GM19324 (cell line): Measurements from ENCODE around the gene TSPOAP1.

Experiments
- ATAC-seq: cut with Tn5 transposase; IDR thresholded peaks from one replicate; pipeline ENCODE4 v1.9.1; 2021; ENCODE audit warnings: mild to moderate bottlenecking, moderate library complexity; ENCODE audit not compliant: unreplicated experiment, low FRiP score

The TSPOAP1 gene

GRCh38 chr17:58280480-58281217 is 47.9 kb downstream of the TSPOAP1 start, which contains the start of gene MPO:
Gene MPO, minus strand, starts transcription at chr17:58280935. Its CDS starts 177 bp downstream, at chr17:58280758.
- ATAC-seq, result no peak

- ATAC-seq, result no peak
Measured at GRCh38 chr17:58279736-58280479, 48.7 kb downstream of the TSPOAP1 start.

DNA sequence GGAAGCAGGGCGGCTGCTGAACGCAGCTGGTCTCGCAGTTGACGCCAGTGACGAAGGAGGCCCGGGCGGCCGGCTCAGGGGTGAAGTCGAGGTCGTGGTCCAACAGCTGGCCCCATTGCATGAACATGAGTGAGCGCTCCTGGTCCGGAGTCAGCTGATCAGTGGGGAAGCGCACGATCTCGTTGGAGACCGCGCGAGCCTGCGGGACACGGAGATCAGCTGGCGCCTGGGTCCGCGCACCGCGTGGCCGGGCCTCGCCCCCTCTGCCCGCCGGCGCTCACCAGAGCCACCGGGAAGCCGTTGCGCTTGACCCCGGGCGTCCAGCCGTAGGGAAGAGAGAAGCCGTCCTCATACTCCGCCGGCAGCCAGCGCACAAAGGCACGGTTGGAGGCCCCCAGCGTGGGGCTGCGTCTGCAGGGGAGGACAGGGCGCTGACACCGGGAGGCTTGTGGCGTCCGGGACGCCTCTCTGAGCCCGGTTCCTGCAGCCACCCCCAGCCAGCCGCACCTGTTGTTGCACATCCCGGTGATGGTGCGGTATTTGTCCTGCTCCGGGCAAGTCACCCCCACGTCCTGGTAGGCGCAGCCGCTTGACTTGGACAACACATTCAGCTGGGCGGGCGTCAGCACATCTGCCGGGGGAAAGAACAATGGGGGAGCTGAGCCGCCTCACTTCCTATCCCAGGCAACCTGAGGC is 49.4 kb downstream of the TSPOAP1 start:
- ATAC-seq, result no peak

- no peak for ATAC-seq
Measured at GRCh38 chr17:58278661-58279015, 50.0 kb downstream of the TSPOAP1 start.

DNA sequence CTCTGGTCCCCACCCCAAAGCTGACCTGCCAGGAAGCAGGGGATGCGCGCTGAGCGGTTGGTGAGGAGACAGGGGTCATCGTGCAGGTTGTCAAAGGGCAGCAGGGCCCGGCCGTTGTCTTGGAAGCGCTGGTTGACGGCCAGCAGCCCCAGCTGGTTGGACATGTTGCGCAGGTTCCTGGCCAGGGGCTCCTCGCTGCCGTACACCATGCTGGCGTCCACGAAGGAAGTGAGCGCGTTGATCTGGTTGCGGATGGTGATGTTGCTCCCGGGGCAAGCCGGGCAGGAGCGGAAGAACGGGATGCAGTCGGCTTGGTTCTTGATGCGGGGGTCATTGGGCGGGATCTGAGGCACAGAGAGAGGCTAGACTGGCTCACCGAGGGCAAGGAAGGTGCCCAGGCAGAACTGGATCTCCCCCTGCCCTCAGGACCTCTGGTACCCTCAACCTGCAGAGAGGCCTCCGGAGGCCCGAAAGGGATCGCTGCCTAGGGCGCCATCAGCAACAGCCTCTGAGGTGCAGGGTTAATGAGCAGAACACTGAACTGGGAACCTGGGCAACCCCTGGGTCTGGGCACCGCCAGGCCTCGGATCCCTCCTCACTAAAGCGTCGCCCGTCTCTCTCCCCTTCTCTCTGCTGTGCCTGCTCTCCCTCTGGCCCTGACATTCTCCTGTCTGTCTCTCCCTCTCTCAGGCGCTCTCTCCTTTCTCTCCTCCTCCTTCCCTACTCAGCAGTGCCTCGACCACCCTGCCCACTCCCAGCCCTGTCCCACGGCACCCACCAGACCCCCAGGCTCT is 50.6 kb downstream of the TSPOAP1 start:
- no peak for ATAC-seq

GRCh38 chr17:58277107-58277801 is 51.3 kb downstream of the TSPOAP1 start:
- no peak for ATAC-seq

- ATAC-seq, result no peak
Measured at GRCh38 chr17:58276423-58276822, 52.2 kb downstream of the TSPOAP1 start.

DNA sequence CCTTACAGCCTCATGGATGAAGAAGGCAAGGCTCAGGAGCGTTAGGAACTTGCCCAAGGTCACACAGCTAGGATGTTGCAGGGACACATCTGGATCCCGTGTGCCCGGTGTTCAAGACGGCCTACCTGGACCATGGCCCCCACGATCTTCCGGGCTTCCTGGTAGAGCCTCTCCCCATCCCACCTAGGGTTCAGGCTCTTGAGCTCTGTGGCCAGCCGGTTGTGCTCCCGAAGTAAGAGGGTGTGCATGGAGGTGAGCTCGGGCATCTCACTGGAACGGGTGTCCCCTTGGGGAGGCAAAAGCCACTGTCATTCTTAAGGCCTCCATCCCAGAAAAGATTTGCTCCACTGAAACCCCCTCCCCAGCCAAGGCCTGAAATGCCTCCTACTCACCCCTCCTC is 53.2 kb downstream of the TSPOAP1 start:
- ATAC-seq, result no peak

- ATAC-seq, result no peak
Measured at GRCh38 chr17:58273453-58274104, 55.0 kb downstream of the TSPOAP1 start.

DNA sequence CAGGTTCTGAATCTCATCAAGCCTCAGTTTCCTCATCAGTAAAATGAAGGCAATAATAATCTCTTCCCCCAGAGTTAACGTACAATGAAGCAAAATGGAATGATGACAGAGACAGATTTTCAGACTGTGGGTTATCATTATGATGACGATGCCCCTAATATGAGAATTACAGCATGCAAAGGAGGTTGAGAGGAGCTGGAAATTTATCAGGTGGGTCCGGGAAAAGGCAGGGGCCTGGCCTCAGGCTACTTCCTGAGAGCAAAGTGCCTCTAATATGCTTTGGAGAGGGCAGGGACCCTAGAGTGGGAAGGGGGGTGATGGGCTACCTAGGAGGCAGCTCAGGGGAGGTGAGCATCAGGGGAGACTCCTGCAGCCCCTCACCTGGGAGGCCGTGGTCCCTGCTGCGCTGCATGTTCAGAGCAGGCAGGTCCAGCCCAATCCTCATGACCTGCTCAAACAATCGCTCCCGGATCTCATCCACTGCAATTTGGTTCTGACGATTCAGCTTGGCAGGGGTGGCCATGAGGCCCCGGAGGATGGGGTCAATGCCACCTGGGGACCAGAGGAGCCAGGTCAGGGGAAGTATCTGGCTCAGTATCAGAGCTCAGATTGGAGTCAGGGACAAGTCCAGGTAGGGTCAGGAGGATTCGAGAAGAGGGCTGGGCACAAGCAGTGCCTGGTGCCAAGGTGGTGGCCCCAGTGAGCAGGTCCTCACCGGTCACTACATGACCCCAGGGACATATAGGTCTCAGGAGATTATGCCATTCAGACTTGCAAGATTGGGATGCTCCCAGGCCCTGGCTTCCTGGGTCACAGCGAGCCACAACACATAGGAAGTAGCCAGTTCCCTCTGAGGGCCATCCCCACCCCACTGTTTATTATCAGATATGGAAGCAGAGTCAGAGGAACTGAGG is 56.0 kb downstream of the TSPOAP1 start:
- no peak for ATAC-seq

DNA sequence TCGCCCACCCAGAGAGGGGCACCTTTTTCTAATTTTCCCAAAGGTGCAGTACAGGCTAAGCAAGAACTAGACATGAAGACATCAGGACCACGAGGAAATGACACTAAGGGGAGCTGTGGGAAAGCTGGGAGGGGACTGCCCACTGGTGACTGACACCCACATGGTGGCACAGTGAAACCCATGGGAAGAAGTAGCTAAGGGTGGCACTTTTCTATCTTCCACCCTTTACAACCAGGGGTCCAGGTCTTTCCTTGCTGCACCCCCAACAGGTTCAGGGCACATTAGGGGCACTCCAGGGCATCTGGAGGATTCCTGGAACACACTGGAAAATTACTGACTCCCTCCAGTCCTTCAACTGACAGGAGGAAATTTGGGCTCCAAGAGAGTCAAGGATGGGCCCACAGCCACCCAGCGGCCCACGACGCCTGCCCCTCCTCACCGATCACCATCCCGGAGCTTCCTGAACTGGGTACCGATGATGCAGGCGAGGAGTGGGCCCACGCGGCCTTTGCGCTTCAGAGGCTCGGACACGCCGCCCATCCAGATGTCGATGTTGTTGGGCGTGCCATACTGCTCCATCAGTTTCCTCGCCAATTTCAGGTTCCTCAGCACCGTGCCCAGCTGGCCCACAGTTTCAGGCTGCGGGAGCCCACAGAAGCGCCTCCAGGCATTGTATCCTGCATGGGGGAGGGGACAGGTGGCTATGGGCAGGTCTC is 57.2 kb downstream of the TSPOAP1 start:
- no peak for ATAC-seq

DNA sequence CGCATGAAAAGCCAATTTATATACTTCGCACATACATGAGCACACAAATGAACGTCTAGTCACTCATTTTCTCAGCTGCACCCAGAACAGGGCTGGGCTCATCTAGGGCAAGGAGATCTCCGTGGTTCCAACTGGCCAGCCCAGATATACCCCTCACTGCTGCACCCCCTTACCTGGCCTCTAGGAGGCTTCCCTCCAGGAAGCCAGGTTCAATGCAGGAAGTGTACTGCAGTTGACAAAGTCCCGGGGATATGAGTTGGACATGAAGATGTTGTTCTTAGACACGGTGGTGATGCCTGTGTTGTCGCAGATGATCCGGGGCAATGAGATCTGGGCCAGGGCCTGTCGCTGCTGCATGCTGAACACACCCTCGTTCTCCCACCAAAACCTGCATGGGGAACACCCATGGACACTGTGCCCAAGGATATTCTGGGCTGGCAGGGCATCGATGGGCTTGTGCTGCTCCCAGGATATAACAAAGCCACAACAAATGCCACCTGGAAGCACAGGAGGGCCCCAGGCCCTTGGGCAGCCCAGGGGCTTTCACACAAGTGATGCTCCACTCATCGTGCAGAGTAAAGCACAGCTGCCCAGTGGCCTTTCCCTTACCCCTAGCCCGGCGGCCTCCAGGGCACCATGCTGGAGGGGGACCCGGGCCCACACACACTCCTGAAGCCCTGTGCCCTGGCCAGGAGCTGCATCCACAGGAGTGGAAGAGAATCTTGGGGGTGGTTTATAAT is 57.9 kb downstream of the TSPOAP1 start:
- ATAC-seq, result no peak

- no peak for ATAC-seq
Measured at GRCh38 chr17:58269557-58270291, 58.9 kb downstream of the TSPOAP1 start.

GRCh38 chr17:58268774-58269556 is 59.6 kb downstream of the TSPOAP1 start:
- ATAC-seq, result no peak

GRCh38 chr17:58268326-58268725 is 60.3 kb downstream of the TSPOAP1 start:
- no peak for ATAC-seq
